DND-41 (cell line): ENCODE measurements around the gene NUDT3.

Source experiments
- ATAC-seq: fragments of 200-7000 bp; cut with Tn5 transposase; 3 replicates; pipeline ENCODE4 v1.9.1; 2021; ENCODE audit warnings: low read depth; ENCODE audit not compliant: insufficient read depth
- DNase-seq: peaks from one replicate; pipeline ENCODE4 v3.0.0-alpha.2; 2020
- H2AFZ ChIP-seq: 2 replicates; pipeline ENCODE4 v1.6.0; 2012; ENCODE audit warnings: low read depth, low read length
- H3K27ac ChIP-seq: 2 replicates; pipeline ENCODE4 v1.5.1; 2012; ENCODE audit warnings: low read length, inconsistent platforms
- H3K27me3 ChIP-seq: fragments of 200-600 bp; sonication (generic); 2 replicates; pipeline ENCODE4 v1.6.0; 2012; ENCODE audit warnings: low read length, mild to moderate bottlenecking, inconsistent platforms; ENCODE audit not compliant: insufficient read depth, poor library complexity
- H3K36me3 ChIP-seq: 2 replicates; pipeline ENCODE4 v1.5.1; 2012; ENCODE audit warnings: low read length, inconsistent platforms; ENCODE audit not compliant: insufficient read depth
- H3K4me1 ChIP-seq: 2 replicates; pipeline ENCODE4 v1.5.1; 2012; ENCODE audit warnings: mild to moderate bottlenecking, low read length; ENCODE audit not compliant: insufficient read depth
- H3K4me2 ChIP-seq: 2 replicates; pipeline ENCODE4 v1.6.0; 2012; ENCODE audit warnings: mild to moderate bottlenecking, moderate library complexity, low read length, inconsistent platforms; ENCODE audit not compliant: insufficient read depth
- H3K4me3 ChIP-seq, 2 experiments: fragments of 200-600 bp in 1 of 2; shearing (Covaris generic) in 1 of 2; 2 replicates each; pipeline ENCODE4 v1.5.1; 2012 to 2016; ENCODE audit warnings: inconsistent platforms in 2 of 2, low read length in 2 of 2, mild to moderate bottlenecking in 2 of 2, low read depth in 1 of 2, moderate library complexity in 1 of 2
- H3K79me2 ChIP-seq: 2 replicates; pipeline ENCODE4 v1.6.0; 2012; ENCODE audit warnings: low read length, inconsistent platforms; ENCODE audit not compliant: insufficient read depth
- H3K9ac ChIP-seq: 2 replicates; pipeline ENCODE4 v1.6.0; 2012; ENCODE audit warnings: low read depth, mild to moderate bottlenecking, inconsistent platforms, low read length, moderate library complexity
- H3K9me3 ChIP-seq: 2 replicates; pipeline ENCODE4 v1.5.1; 2012; ENCODE audit warnings: low read length, moderate library complexity, mild to moderate bottlenecking, inconsistent platforms; ENCODE audit not compliant: insufficient read depth, severe bottlenecking
- H4K20me1 ChIP-seq: 2 replicates; pipeline ENCODE4 v1.6.0; 2012; ENCODE audit warnings: low read length; ENCODE audit not compliant: insufficient read depth
- CTCF ChIP-seq: IDR thresholded peaks from 2 replicates; pipeline ENCODE4 v1.5.1; 2012; ENCODE audit warnings: borderline replicate concordance, low read length, moderate library complexity, mild to moderate bottlenecking; ENCODE audit not compliant: poor library complexity, severe bottlenecking; ENCODE audit errors: extremely low read depth
- EZH2 ChIP-seq: IDR thresholded peaks from 3 replicates; pipeline ENCODE4 v1.6.1; 2012; ENCODE audit warnings: borderline replicate concordance, low read depth, mild to moderate bottlenecking, moderate library complexity, low read length, inconsistent platforms; ENCODE audit not compliant: severe bottlenecking

The NUDT3 gene

GRCh38 chr6:34318499-34319470 lies 73.7 kb downstream of the NUDT3 start:
- Histone ChIP-seq H3K79me2 (peaks cover 78% of the 10 kb centered on the region), H4K20me1 (peaks cover 35% of the 10 kb centered on the region), H3K27me3 (no peaks in the 10 kb centered on the region), H3K27ac (no peak overlapping the region), H3K4me2 (no peak overlapping the region), H3K4me3 (no peak overlapping the region), H3K36me3 (peaks cover 3% of the 10 kb centered on the region; the same call in 1 of the 2 replicates), H2AFZ (no peak overlapping the region), H3K9me3 (no peaks in the 10 kb centered on the region), H3K4me1 (no peaks in the 10 kb centered on the region), H3K9ac (no peak overlapping the region)
- TF ChIP-seq EZH2 (no peak), CTCF (no peak)
- no peak for ATAC-seq
- no peak for DNase-seq

GRCh38 chr6:34317882-34318498 lies 74.5 kb downstream of the NUDT3 start:
- no peaks in the 10 kb centered on the region for H3K9me3 ChIP-seq
- no peak overlapping the region for H3K9ac ChIP-seq
- H2AFZ ChIP-seq: no peak overlapping the region
- H3K4me2 ChIP-seq: no peak overlapping the region
- ATAC-seq (no peak), DNase-seq (no peak)
- no peak overlapping the region for H3K4me3 ChIP-seq
- no peaks in the 10 kb centered on the region for H3K27me3 ChIP-seq
- no peak overlapping the region for H3K27ac ChIP-seq
- TF ChIP-seq CTCF (no peak), EZH2 (no peak)
- H3K4me1 ChIP-seq: no peaks in the 10 kb centered on the region
- peaks cover 76% of the 10 kb centered on the region for H3K79me2 ChIP-seq
- peaks cover 39% of the 10 kb centered on the region for H4K20me1 ChIP-seq
- peaks cover 3% of the 10 kb centered on the region; the same call in 1 of the 2 replicates for H3K36me3 ChIP-seq

- no peak for ATAC-seq
- H3K4me2 ChIP-seq: no peak overlapping the region
- TF ChIP-seq CTCF (no peak), EZH2 (no peak)
- no peaks in the 10 kb centered on the region for H3K27me3 ChIP-seq
- no peak overlapping the region for H2AFZ ChIP-seq
- H3K4me1 ChIP-seq: no peaks in the 10 kb centered on the region
- H3K27ac ChIP-seq: no peak overlapping the region
- no peak for DNase-seq
- H3K9ac ChIP-seq: no peak overlapping the region
- H3K36me3 ChIP-seq: peaks cover 3% of the 10 kb centered on the region; the same call in 1 of the 2 replicates
- H3K9me3 ChIP-seq: no peaks in the 10 kb centered on the region
- peaks cover 77% of the 10 kb centered on the region for H3K79me2 ChIP-seq
- H4K20me1 ChIP-seq: peaks cover 43% of the 10 kb centered on the region
- no peak overlapping the region for H3K4me3 ChIP-seq
Observed at GRCh38 chr6:34317172-34317477, 75.3 kb downstream of the NUDT3 start.
